Measurements from ENCODE around the gene PLAAT4. TPM values are rescaled to one million over a fixed set of nuclear protein-coding genes. Genes with fewer than 3 reads are reported as not detected.
A peak's percentile ranks its signal among the peaks of the same experiment; 100 is the strongest.

PLAAT4 gene
- total and polyA plus RNA-seq, 2 donors from 2014 or later = 111 to 579 TPM

DNA sequence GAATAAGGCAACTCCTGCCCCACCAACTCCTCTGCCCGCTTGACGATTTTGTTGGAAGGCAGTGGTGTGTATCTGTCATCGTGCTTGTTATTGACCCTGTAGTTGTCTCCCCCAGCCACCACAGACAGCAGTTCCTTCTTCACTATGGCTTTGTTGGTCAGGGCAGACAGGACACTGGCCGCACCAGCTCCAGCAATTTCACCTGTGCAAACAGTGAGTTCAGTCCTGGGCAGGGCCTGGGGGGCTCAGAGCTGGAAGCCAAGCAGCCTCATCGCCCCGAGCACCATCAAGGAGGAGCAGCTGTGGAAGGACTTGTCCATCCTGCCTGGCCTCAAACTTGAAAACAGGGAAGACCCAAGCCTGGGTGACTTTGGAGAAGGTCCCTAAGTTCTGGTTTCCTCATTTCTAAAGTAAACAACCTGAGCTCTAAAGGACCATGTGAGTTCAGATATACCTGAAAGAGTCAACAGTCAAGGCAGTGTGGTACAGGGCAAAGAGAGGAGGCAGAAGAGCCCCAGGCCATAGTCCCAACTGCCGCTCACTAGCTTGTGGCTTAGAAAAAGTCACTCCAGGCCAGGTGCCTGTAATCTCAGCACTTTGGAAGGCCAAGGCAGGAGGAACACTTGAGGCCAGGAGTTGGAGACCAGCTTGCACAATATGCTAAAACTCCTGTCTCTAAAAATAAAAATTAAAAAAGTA, 22.0 kb downstream of the PLAAT4 start:
- Histone ChIP-seq H3K9me3 (ENCODE audit: control insufficient read depth in 2 of 3, insufficient read depth in 1 of 3, low read length in 3 of 3) (no peaks in the 10 kb centered on the region), H3K27ac (ENCODE audit: low read depth in 2 of 2, low read length in 2 of 2) (no peak overlapping the region), H3K9ac (ENCODE audit: low read length in 3 of 3) (no peak overlapping the region), H3K4me3 (ENCODE audit: low read length in 3 of 3) (no peak overlapping the region), H3K4me1 (ENCODE audit: control insufficient read depth in 2 of 3, insufficient read depth in 2 of 3, low read depth in 1 of 3, low read length in 3 of 3) (peaks cover 0 to 2% (median 0%) of the 10 kb centered on the region in 3 donors), H3K36me3 (ENCODE audit: control insufficient read depth in 2 of 3, insufficient read depth in 3 of 3, low read length in 3 of 3) (no peaks in the 10 kb centered on the region), H3K27me3 (ENCODE audit: control insufficient read depth, insufficient read depth, low read length) (no peaks in the 10 kb centered on the region)
- intact Hi-C loops (cut with DNase I) = no loop called here
- no peak for FAIRE-seq
- TF ChIP-seq, protein P1, sequence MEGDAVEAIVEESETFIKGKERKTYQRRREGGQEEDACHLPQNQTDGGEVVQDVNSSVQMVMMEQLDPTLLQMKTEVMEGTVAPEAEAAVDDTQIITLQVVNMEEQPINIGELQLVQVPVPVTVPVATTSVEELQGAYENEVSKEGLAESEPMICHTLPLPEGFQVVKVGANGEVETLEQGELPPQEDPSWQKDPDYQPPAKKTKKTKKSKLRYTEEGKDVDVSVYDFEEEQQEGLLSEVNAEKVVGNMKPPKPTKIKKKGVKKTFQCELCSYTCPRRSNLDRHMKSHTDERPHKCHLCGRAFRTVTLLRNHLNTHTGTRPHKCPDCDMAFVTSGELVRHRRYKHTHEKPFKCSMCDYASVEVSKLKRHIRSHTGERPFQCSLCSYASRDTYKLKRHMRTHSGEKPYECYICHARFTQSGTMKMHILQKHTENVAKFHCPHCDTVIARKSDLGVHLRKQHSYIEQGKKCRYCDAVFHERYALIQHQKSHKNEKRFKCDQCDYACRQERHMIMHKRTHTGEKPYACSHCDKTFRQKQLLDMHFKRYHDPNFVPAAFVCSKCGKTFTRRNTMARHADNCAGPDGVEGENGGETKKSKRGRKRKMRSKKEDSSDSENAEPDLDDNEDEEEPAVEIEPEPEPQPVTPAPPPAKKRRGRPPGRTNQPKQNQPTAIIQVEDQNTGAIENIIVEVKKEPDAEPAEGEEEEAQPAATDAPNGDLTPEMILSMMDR (IDR thresholded peaks at IDR 0.05; ENCODE audit: borderline replicate concordance, extremely low read depth, insufficient read depth) = no peak
- DNase-seq = no peak

DNA sequence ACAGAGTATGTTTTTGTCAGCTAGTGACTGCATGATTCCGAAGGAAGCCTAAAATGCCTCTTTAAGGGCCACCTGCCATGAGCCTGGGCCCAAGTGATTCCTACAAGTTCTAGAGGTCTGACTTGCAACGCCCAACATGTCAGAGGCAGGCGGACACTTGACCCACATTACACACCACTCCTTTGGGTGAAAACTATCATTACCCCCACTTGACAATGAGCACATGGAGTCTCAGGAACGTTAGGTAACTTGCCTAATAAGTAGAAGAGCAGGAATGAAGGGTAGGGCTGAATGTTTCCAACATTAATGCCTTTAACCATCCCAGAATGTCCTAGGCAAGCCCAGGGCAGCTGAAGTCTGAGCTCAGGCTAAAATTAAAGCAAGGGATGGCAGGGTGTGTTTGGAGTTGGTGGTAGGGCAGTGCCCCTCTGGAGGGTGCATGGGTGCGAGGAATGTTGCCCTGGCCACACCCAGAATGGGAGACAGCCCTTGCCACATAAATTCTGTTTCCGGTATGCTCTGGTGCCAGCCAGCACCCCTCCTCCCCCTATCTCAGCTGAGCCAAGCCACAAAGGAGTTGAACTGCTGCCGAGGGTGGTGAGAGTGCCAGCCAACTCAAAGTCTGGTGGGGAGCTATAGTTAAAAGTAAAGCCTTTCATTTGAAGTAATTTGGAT, 24.0 kb downstream of the PLAAT4 start:
- FAIRE-seq = no peak
- no peak overlapping the region for H3K27ac ChIP-seq (ENCODE audit: low read depth in 2 of 2, low read length in 2 of 2)

DNA sequence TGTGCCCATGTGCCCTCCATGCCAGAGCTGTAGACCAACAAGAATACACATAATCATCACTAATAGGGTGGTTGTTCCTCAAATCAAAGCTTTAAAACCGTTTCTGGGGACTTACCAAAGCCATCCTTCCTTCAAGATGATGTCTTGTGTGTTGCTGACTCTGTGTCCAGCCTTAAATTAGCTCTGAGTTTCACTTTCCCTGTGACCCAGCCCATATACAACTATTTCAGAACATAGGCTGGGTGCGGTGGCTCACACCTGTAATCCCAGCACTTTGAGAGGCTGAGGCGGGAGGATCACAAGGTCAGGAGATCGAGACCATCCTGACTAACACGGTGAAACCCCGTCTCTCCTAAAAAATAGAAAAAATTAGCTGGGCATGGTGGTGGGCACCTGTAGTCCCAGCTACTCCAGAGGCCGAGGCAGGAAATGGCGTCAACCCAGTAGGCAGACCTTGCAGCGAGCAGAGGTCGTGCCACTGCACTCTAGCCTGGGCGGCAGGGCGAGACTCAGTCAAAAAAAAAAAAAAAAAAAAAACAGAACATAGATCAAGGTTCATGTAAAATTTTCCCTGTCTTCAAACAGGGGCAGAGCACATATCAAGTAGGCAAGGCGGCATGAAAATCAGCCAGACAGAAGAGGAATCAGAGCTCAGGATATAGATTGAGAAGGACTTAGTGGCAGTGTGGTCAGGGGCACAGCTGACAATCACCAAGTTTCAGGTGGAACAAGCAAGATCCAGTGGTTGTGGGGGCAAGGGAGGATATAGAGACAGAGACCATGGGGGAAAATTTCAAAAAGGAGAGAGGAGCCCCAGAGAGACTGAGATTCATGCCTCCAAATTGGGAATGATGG, 26.8 kb downstream of the PLAAT4 start, which contains the start of gene PLAAT2:
PLAAT2 (minus strand) TSS at position 179 of the 855 bp plus-strand sequence; CDS start at position 124, 55 bp downstream.
- TF ChIP-seq, protein P1 (IDR thresholded peaks at IDR 0.05; ENCODE audit: borderline replicate concordance, extremely low read depth, insufficient read depth) = no peak
- H3K27me3 ChIP-seq (ENCODE audit: control insufficient read depth, insufficient read depth, low read length) = no peaks in the 10 kb centered on the region
- peak within 1 kb of the TSS in 1 of 2 donors; percentile 7 for H3K27ac ChIP-seq (ENCODE audit: low read depth in 2 of 2, low read length in 2 of 2)
- H3K4me1 ChIP-seq (ENCODE audit: control insufficient read depth in 2 of 3, insufficient read depth in 2 of 3, low read depth in 1 of 3, low read length in 3 of 3) = peaks cover 0 to 20% (median 15%) of the 10 kb centered on the region in 3 donors
- no peaks in the 10 kb centered on the region for H3K9me3 ChIP-seq (ENCODE audit: control insufficient read depth in 2 of 3, insufficient read depth in 1 of 3, low read length in 3 of 3)
- H3K4me3 ChIP-seq (ENCODE audit: low read length in 3 of 3) = no peak within 1 kb of the TSS
- DNase-seq (no peak), FAIRE-seq (no peak)
- H3K36me3 ChIP-seq (ENCODE audit: control insufficient read depth in 2 of 3, insufficient read depth in 3 of 3, low read length in 3 of 3) = no peaks in the 10 kb centered on the region
- H3K9ac ChIP-seq (ENCODE audit: low read length in 3 of 3) = no peak within 1 kb of the TSS
- intact Hi-C loops (cut with DNase I) = no loop called here

More for the DNA sequence above, 24.0 kb downstream of the PLAAT4 start:
- H3K9ac ChIP-seq (ENCODE audit: low read length in 3 of 3) = no peak overlapping the region
- no peak overlapping the region for H3K4me3 ChIP-seq (ENCODE audit: low read length in 3 of 3)
- DNase-seq = peak in 1 of 5 donors; percentile 87
- no peaks in the 10 kb centered on the region for H3K9me3 ChIP-seq (ENCODE audit: control insufficient read depth in 2 of 3, insufficient read depth in 1 of 3, low read length in 3 of 3)
- TF ChIP-seq, protein P1 (IDR thresholded peaks at IDR 0.05; ENCODE audit: borderline replicate concordance, extremely low read depth, insufficient read depth) = no peak
- no peaks in the 10 kb centered on the region for H3K27me3 ChIP-seq (ENCODE audit: control insufficient read depth, insufficient read depth, low read length)
- intact Hi-C loops (cut with DNase I) = no loop called here
- peaks cover 0 to 15% (median 8%) of the 10 kb centered on the region in 3 donors for H3K4me1 ChIP-seq (ENCODE audit: control insufficient read depth in 2 of 3, insufficient read depth in 2 of 3, low read depth in 1 of 3, low read length in 3 of 3)
- no peaks in the 10 kb centered on the region for H3K36me3 ChIP-seq (ENCODE audit: control insufficient read depth in 2 of 3, insufficient read depth in 3 of 3, low read length in 3 of 3)

Measured in kidney (tissue), 14 donors.